ENCODE results near the gene SLC4A11. TPM values are rescaled to one million over a fixed set of nuclear protein-coding genes. Genes with fewer than 3 reads are reported as not detected.

Gene SLC4A11
- polyA plus RNA-seq, 1 experiment, result 1.2 TPM

- no peak for DNase-seq (ENCODE audit: low read depth)
- Histone ChIP-seq H3K36me3 (ENCODE audit: control insufficient read depth, insufficient read depth, low read length) (peaks cover 10% of the 10 kb centered on the region), H3K27me3 (ENCODE audit: control insufficient read depth, insufficient read depth, low read length) (no peaks in the 10 kb centered on the region), H3K4me3 (ENCODE audit: low read depth, low read length) (no peak overlapping the region)
- CTCF ChIA-PET, result interaction anchor here (0.6 to 2.4 kb wide), 5 partner anchors 11 to 89 kb away, joined by 3 to 10 read pairs (median 5); no protein-coding TSS in a partner anchor
- POLR2A ChIA-PET, result no interaction called here
- TF ChIP-seq CTCF (IDR thresholded peaks at IDR 0.05; ENCODE audit: insufficient read depth, low read depth, low read length), result no peak
Observed at GRCh38 chr20:3275064-3275935, 36.3 kb upstream of the SLC4A11 start.

- H3K4me3 ChIP-seq (ENCODE audit: low read depth, low read length), result no peak overlapping the region
- DNase-seq (ENCODE audit: low read depth), result no peak
- TF ChIP-seq CTCF (IDR thresholded peaks at IDR 0.05; ENCODE audit: insufficient read depth, low read depth, low read length), result no peak
- H3K36me3 ChIP-seq (ENCODE audit: control insufficient read depth, insufficient read depth, low read length), result peaks cover 9% of the 10 kb centered on the region
- ChIA-PET POLR2A (no interaction called here), CTCF (interaction anchor here (0.7 to 2.0 kb wide), 2 partner anchors 11 to 811 kb away, joined by 4 to 7 read pairs; no protein-coding TSS in a partner anchor)
- no peaks in the 10 kb centered on the region for H3K27me3 ChIP-seq (ENCODE audit: control insufficient read depth, insufficient read depth, low read length)
Observed at GRCh38 chr20:3273371-3273770, 34.4 kb upstream of the SLC4A11 start.

GRCh38 chr20:3270051-3270450 is 31.1 kb upstream of the SLC4A11 start:
- POLR2A ChIA-PET, result no interaction called here
- no peak for TF ChIP-seq CTCF (IDR thresholded peaks at IDR 0.05; ENCODE audit: insufficient read depth, low read depth, low read length)
- peaks cover 6% of the 10 kb centered on the region for H3K36me3 ChIP-seq (ENCODE audit: control insufficient read depth, insufficient read depth, low read length)
- H3K27me3 ChIP-seq (ENCODE audit: control insufficient read depth, insufficient read depth, low read length), result no peaks in the 10 kb centered on the region
- no peak overlapping the region for H3K4me3 ChIP-seq (ENCODE audit: low read depth, low read length)
- CTCF ChIA-PET, result no interaction called here
- no peak for DNase-seq (ENCODE audit: low read depth)

- CTCF ChIA-PET, result interaction anchor here (1.7 to 2.3 kb wide), 2 partner anchors 10 to 15 kb away, joined by 7 read pairs; no protein-coding TSS in a partner anchor
- H3K4me3 ChIP-seq (ENCODE audit: low read depth, low read length), result no peak overlapping the region
- DNase-seq (ENCODE audit: low read depth), result no peak
- H3K27me3 ChIP-seq (ENCODE audit: control insufficient read depth, insufficient read depth, low read length), result no peaks in the 10 kb centered on the region
- POLR2A ChIA-PET, result no interaction called here
- H3K36me3 ChIP-seq (ENCODE audit: control insufficient read depth, insufficient read depth, low read length), result peaks cover 8% of the 10 kb centered on the region
- no peak for TF ChIP-seq CTCF (IDR thresholded peaks at IDR 0.05; ENCODE audit: insufficient read depth, low read depth, low read length)
Observed at GRCh38 chr20:3262566-3262965, 23.6 kb upstream of the SLC4A11 start.

GRCh38 chr20:3258429-3258828 is 19.4 kb upstream of the SLC4A11 start:
- no peak for DNase-seq (ENCODE audit: low read depth)
- ChIA-PET CTCF (interaction anchor here (0.9 to 1.0 kb wide), 2 partner anchors 9 to 39 kb away, joined by 4 read pairs; no protein-coding TSS in a partner anchor), POLR2A (no interaction called here)
- Histone ChIP-seq H3K36me3 (ENCODE audit: control insufficient read depth, insufficient read depth, low read length) (peaks cover 22% of the 10 kb centered on the region), H3K27me3 (ENCODE audit: control insufficient read depth, insufficient read depth, low read length) (no peaks in the 10 kb centered on the region), H3K4me3 (ENCODE audit: low read depth, low read length) (no peak overlapping the region)
- TF ChIP-seq CTCF (IDR thresholded peaks at IDR 0.05; ENCODE audit: insufficient read depth, low read depth, low read length), result no peak

Data from BJ (cell line).